Peyer's patch (tissue), 4 donors: ENCODE data around the gene PILRB. TPM values are rescaled to one million over a fixed set of nuclear protein-coding genes. Genes with fewer than 3 reads are reported as not detected.

Source experiments
- DNase-seq, 3 donors: peaks; one replicate each; pipeline ENCODE4 v3.0.0-alpha.2; 2017 to 2019
- H3K27ac ChIP-seq, 4 donors: fragments of 200-600 bp; sonication (generic); one replicate each; pipeline ENCODE4 v1.5.1; 2016 to 2019
- H3K27me3 ChIP-seq, 2 donors: fragments of 200-600 bp; sonication (generic); one replicate each; pipeline ENCODE4 v1.5.1; 2019
- H3K36me3 ChIP-seq, 3 donors: fragments of 200-600 bp; sonication (generic); one replicate each; pipeline ENCODE4 v1.5.1; 2016 to 2019
- H3K4me1 ChIP-seq, 4 donors: fragments of 200-600 bp; sonication (generic); one replicate each; pipeline ENCODE4 v1.5.1; 2016 to 2019
- H3K4me3 ChIP-seq, 4 donors: fragments of 200-600 bp; sonication (generic); 1 replicate in 3 of 4; 2 replicates in 1 of 4; pipeline ENCODE4 v1.5.1; 2016 to 2019; ENCODE audit warnings: mild to moderate bottlenecking in 1 of 4
- H3K9me3 ChIP-seq, 4 donors: fragments of 200-600 bp; sonication (generic); one replicate each; pipeline ENCODE4 v1.5.1; 2016 to 2019; ENCODE audit warnings: mild to moderate bottlenecking in 1 of 4
- CTCF ChIP-seq, 6 experiments: fragments of 450-650 bp in 4 of 6; fragments of 200-600 bp in 2 of 6; sonication (generic) in 1 of 6; IDR thresholded peaks; one replicate each; pipeline ENCODE4 v1.5.1; 2017 to 2019; ENCODE audit warnings: antibody characterized with exemption in 6 of 6, mild to moderate bottlenecking in 3 of 6, moderate library complexity in 1 of 6
- POLR2A ChIP-seq, 2 donors: fragments of 450-650 bp; IDR thresholded peaks; one replicate each; pipeline ENCODE4 v1.5.1; 2017; ENCODE audit warnings: antibody characterized with exemption in 2 of 2, mild to moderate bottlenecking in 2 of 2, moderate library complexity in 2 of 2
- total RNA-seq, 4 donors: library from RNA; depleted of rRNA; stranded (reverse); fragments of >200 nt; gene quantifications; one replicate each; pipeline ENCODE4 v1.1.0, GENCODE V29; 2016

The PILRB gene
- total RNA-seq, 4 donors from 2014 or later: 73.6 to 179 (median 150) TPM

GRCh38 chr7:100369105-100369504, 11.2 kb downstream of the PILRB start:
- peaks cover 0 to 29% (median 7%) of the 10 kb centered on the region in 4 donors for H3K4me1 ChIP-seq
- TF ChIP-seq POLR2A (IDR thresholded peaks at IDR 0.05) (no peak), CTCF (IDR thresholded peaks at IDR 0.05) (no peak)
- DNase-seq: peak in 2 of 3 donors; percentile 89 to 93
- H3K9me3 ChIP-seq: no peaks in the 10 kb centered on the region
- peak overlapping the region; percentile 34 to 82 (median 71) for H3K27ac ChIP-seq
- H3K27me3 ChIP-seq: no peaks in the 10 kb centered on the region
- no peaks in the 10 kb centered on the region for H3K36me3 ChIP-seq
- H3K4me3 ChIP-seq: peak overlapping the region in 1 of 4 donors; percentile 20

GRCh38 chr7:100370303-100370702, 12.4 kb downstream of the PILRB start:
- TF ChIP-seq CTCF (IDR thresholded peaks at IDR 0.05): no peak
- no peak for TF ChIP-seq POLR2A (IDR thresholded peaks at IDR 0.05)
- Histone ChIP-seq H3K36me3 (no peaks in the 10 kb centered on the region), H3K4me1 (peaks cover 0 to 29% (median 7%) of the 10 kb centered on the region in 4 donors), H3K27me3 (no peaks in the 10 kb centered on the region), H3K27ac (peak overlapping the region in 3 of 4 donors; percentile 34 to 82 (median 78)), H3K4me3 (no peak overlapping the region), H3K9me3 (no peaks in the 10 kb centered on the region)
- no peak for DNase-seq

GRCh38 chr7:100370746-100371145, 12.8 kb downstream of the PILRB start:
- no peak for DNase-seq
- H3K27me3 ChIP-seq: no peaks in the 10 kb centered on the region

GRCh38 chr7:100371561-100372171, 13.7 kb downstream of the PILRB start:
- TF ChIP-seq CTCF (IDR thresholded peaks at IDR 0.05) (no peak), POLR2A (IDR thresholded peaks at IDR 0.05) (no peak)
- H3K36me3 ChIP-seq: no peaks in the 10 kb centered on the region
- H3K4me1 ChIP-seq: peaks cover 0 to 22% (median 7%) of the 10 kb centered on the region in 4 donors
- H3K27ac ChIP-seq: peak overlapping the region in 1 of 4 donors; percentile 25
- H3K9me3 ChIP-seq: no peaks in the 10 kb centered on the region
- no peaks in the 10 kb centered on the region for H3K27me3 ChIP-seq
- H3K4me3 ChIP-seq: no peak overlapping the region
- no peak for DNase-seq

More at GRCh38 chr7:100370746-100371145, 12.8 kb downstream of the PILRB start:
- peak overlapping the region in 2 of 4 donors; percentile 78 to 82 for H3K27ac ChIP-seq
- H3K4me1 ChIP-seq: peaks cover 0 to 29% (median 7%) of the 10 kb centered on the region in 4 donors
- H3K9me3 ChIP-seq: no peaks in the 10 kb centered on the region
- H3K36me3 ChIP-seq: no peaks in the 10 kb centered on the region
- no peak overlapping the region for H3K4me3 ChIP-seq
- no peak for TF ChIP-seq POLR2A (IDR thresholded peaks at IDR 0.05)
- no peak for TF ChIP-seq CTCF (IDR thresholded peaks at IDR 0.05)

- no peak for DNase-seq
- peak overlapping the region in 3 of 4 donors; percentile 15 to 25 (median 22) for H3K27ac ChIP-seq
- TF ChIP-seq POLR2A (IDR thresholded peaks at IDR 0.05) (no peak), CTCF (IDR thresholded peaks at IDR 0.05) (no peak)
- no peaks in the 10 kb centered on the region for H3K36me3 ChIP-seq
- peaks cover 0 to 16% (median 7%) of the 10 kb centered on the region in 4 donors for H3K4me1 ChIP-seq
- H3K4me3 ChIP-seq: no peak overlapping the region
- H3K27me3 ChIP-seq: no peaks in the 10 kb centered on the region
- H3K9me3 ChIP-seq: no peaks in the 10 kb centered on the region
These were observed 14.3 kb downstream of the PILRB start for GRCh38 chr7:100372256-100372655.
